ENCODE results near the gene RBBP7. TPM values are rescaled to one million over a fixed set of nuclear protein-coding genes. Genes with fewer than 3 reads are reported as not detected.

RBBP7 gene
- total and polyA plus RNA-seq, 11 donors: 88.7 to 124 (median 107) TPM

DNA sequence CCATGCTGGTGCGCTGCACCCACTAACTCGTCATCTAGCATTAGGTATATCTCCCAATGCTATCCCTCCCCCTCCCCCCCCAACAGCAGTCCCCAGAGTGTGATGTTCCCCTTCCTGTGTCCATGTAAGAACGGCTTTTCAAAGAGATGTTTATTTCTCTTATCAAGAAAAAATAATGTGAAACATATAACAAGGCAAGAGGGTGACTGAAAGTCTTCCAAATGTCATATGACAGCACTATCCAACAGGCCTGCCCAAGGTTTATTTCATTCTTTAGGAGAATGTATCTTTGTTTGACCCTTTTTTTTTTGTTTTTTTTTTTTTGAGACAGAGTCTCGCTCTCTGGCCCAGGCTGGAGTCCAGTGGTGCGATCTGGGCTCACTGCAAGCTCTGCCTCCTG is 46.4 kb upstream of the RBBP7 start:
- ATAC-seq (no peak), DNase-seq (no peak)
- Histone ChIP-seq H3K27me3 (peaks cover 0 to 50% (median 0%) of the 10 kb centered on the region in 9 donors), H3K9me3 (no peaks in the 10 kb centered on the region), H3K4me3 (no peak overlapping the region), H3K27ac (no peak overlapping the region), H3K36me3 (no peaks in the 10 kb centered on the region), H3K4me1 (no peaks in the 10 kb centered on the region)
- 80 to 90% (median 85%) methylated on average over 3 to 5 of the region's 5 CpGs for WGBS, 4 donors
- TF ChIP-seq, protein P1, sequence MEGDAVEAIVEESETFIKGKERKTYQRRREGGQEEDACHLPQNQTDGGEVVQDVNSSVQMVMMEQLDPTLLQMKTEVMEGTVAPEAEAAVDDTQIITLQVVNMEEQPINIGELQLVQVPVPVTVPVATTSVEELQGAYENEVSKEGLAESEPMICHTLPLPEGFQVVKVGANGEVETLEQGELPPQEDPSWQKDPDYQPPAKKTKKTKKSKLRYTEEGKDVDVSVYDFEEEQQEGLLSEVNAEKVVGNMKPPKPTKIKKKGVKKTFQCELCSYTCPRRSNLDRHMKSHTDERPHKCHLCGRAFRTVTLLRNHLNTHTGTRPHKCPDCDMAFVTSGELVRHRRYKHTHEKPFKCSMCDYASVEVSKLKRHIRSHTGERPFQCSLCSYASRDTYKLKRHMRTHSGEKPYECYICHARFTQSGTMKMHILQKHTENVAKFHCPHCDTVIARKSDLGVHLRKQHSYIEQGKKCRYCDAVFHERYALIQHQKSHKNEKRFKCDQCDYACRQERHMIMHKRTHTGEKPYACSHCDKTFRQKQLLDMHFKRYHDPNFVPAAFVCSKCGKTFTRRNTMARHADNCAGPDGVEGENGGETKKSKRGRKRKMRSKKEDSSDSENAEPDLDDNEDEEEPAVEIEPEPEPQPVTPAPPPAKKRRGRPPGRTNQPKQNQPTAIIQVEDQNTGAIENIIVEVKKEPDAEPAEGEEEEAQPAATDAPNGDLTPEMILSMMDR (IDR thresholded peaks at IDR 0.05): no peak
- TF ChIP-seq POLR2A (IDR thresholded peaks at IDR 0.05): no peak
- intact Hi-C loops (cut with DNase I): no loop called here

DNA sequence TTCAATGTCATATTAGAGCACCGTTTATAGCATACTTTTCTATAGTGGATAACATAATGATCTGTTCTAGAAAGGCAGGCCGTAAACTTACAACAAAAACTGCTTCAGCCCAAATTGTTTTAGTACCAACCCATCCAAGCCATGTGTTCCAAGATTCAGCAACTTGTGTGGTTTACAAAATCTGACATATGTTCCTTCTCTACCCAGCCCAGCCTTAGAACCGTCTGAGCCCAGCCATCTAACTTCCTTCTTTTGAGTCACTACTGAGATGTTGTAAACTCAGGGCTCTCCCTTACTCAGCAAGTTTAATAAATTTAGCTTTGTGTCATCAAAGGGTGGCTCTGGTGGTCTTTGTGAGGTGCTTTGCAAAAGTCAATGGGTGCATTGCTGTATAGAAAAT is 43.9 kb upstream of the RBBP7 start:
- WGBS, 4 donors: 80 to 88% (median 83%) methylated on average over 3 of the region's 3 CpGs
- Histone ChIP-seq H3K4me3 (no peak overlapping the region), H3K27ac (peak overlapping the region in 1 of 12 donors; percentile 67), H3K4me1 (no peaks in the 10 kb centered on the region), H3K9me3 (no peaks in the 10 kb centered on the region), H3K27me3 (peaks cover 0 to 51% (median 0%) of the 10 kb centered on the region in 9 donors), H3K36me3 (no peaks in the 10 kb centered on the region)
- DNase-seq: no peak
- no peak for TF ChIP-seq POLR2A (IDR thresholded peaks at IDR 0.05)
- TF ChIP-seq, protein P1 (IDR thresholded peaks at IDR 0.05): no peak
- intact Hi-C loops (cut with DNase I): no loop called here
- ATAC-seq: peak in 1 of 4 donors; percentile 49

DNA sequence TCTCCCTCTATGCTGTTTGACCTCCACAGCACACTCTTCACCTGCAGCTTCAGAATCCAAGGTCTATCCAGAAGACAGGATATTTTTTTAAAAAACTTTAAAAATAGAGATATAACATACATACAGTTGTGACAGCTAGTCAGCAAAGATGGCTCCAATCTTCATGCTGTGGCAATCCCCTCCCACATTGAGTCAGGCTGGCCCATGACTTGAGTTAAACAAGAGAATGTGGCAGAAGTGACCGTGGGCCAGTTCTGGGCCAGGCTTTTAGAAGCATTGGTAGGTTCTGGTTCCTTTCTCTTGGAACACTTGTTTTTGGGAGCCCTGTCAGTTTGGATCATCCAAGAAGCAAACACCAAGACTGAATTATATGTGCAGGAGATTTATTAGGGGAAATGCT is 40.2 kb upstream of the RBBP7 start:
- H3K36me3 ChIP-seq: no peaks in the 10 kb centered on the region
- H3K4me3 ChIP-seq: no peak overlapping the region
- no peak overlapping the region for H3K27ac ChIP-seq
- H3K9me3 ChIP-seq: no peaks in the 10 kb centered on the region
- ATAC-seq: no peak
- H3K27me3 ChIP-seq: peaks cover 0 to 36% (median 0%) of the 10 kb centered on the region in 9 donors
- no peak for DNase-seq
- intact Hi-C loops (cut with DNase I): no loop called here
- TF ChIP-seq, protein P1 (IDR thresholded peaks at IDR 0.05): no peak
- TF ChIP-seq POLR2A (IDR thresholded peaks at IDR 0.05): no peak
- no peaks in the 10 kb centered on the region for H3K4me1 ChIP-seq
- 67 to 91% (median 79%) methylated on average over 1 of the region's 1 CpG for WGBS, 4 donors

DNA sequence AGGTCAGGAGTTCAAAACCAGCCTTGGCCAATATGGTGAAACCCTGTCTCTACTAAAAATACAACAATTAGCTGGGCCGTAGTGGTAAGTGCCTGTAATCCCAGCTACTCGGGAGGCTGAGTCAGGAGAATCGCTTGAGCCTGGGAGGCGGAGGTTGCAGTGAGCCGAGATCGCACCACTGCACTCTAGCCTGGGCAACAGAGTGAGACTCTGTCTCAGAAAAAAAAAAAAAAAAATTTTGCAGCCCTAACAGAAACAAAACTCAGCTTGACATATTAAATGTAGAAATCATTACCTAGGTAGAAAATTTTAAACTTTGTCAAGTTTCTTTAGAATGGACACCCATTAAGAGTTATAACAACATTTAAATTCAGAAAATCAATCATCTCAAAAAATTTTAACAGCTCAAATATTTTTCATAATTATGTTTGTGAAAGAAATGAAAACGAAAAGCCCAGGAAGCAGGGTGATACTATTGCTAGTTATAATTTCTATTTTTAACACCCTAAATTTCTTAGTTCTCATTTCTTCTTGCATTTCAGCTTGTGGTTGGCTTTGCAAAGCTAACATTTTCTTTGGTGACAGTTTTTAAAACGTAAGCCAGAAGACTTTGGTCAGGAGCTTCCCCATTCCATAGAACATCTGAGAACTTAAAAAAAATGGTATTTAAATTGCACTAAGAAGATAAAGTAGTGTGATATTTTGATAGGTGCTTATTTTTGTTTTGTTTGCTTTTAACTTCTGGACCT is 33.3 kb upstream of the RBBP7 start:
- 75 to 81% (median 79%) methylated on average over 8 of the region's 8 CpGs for WGBS, 4 donors
- Histone ChIP-seq H3K27ac (peak overlapping the region in 1 of 12 donors; percentile 60), H3K9me3 (no peaks in the 10 kb centered on the region), H3K4me3 (no peak overlapping the region), H3K4me1 (no peaks in the 10 kb centered on the region), H3K36me3 (no peaks in the 10 kb centered on the region), H3K27me3 (peaks cover 0 to 51% (median 0%) of the 10 kb centered on the region in 9 donors)
- DNase-seq: no peak
- TF ChIP-seq, protein P1 (IDR thresholded peaks at IDR 0.05): no peak
- no peak for TF ChIP-seq POLR2A (IDR thresholded peaks at IDR 0.05)
- no peak for ATAC-seq
- intact Hi-C loops (cut with DNase I): no loop called here
